GM12865 (cell line): Measurements from ENCODE around the gene NAA15.

Source experiments
- DNase-seq: peaks from one replicate; pipeline ENCODE4 v3.0.0; 2010; ENCODE audit warnings: low read depth
- H3K4me3 ChIP-seq: 2 replicates; pipeline ENCODE4 v1.5.1; 2011; ENCODE audit warnings: mild to moderate bottlenecking, low read depth, low read length, control low read depth
- CTCF ChIP-seq: IDR thresholded peaks from 2 replicates; pipeline ENCODE4 v1.5.1; 2011; ENCODE audit warnings: low read length, control low read depth, low read depth, inconsistent platforms; ENCODE audit not compliant: insufficient read depth; ENCODE audit errors: missing control alignments

Gene NAA15

GRCh38 chr4:139469216-139469615 lies 167.9 kb downstream of the NAA15 start:
- H3K4me3 ChIP-seq = no peak overlapping the region
- TF ChIP-seq CTCF = no peak
- no peak for DNase-seq
